Suprapubic skin (tissue), 4 donors: ENCODE results near the gene TBC1D1. TPM values are rescaled to one million over a fixed set of nuclear protein-coding genes. Genes with fewer than 3 reads are reported as not detected.

Experiments
- DNase-seq, 2 donors: peaks; one replicate each; pipeline ENCODE4 v3.0.0-alpha.2; 2019; ENCODE audit warnings: low spot score in 2 of 2
- H3K27ac ChIP-seq: fragments of 200-600 bp; sonication (generic); one replicate; pipeline ENCODE4 v1.5.1; 2019
- H3K27me3 ChIP-seq: fragments of 200-600 bp; sonication (generic); one replicate; pipeline ENCODE4 v1.5.1; 2019
- H3K36me3 ChIP-seq: fragments of 200-600 bp; sonication (generic); one replicate; pipeline ENCODE4 v1.5.1; 2019
- H3K4me1 ChIP-seq: fragments of 200-600 bp; sonication (generic); one replicate; pipeline ENCODE4 v1.5.1; 2019
- H3K4me3 ChIP-seq: fragments of 200-600 bp; sonication (generic); one replicate; pipeline ENCODE4 v1.5.1; 2019; ENCODE audit warnings: mild to moderate bottlenecking
- H3K9me3 ChIP-seq: fragments of 200-600 bp; sonication (generic); one replicate; pipeline ENCODE4 v1.5.1; 2019
- EP300 ChIP-seq: sonication (generic); formaldehyde crosslinking; IDR thresholded peaks from one replicate; pipeline ENCODE4 v1.6.1; 2017; ENCODE audit warnings: antibody characterized with exemption
- POLR2A ChIP-seq, 2 donors: fragments of 450-650 bp; IDR thresholded peaks; one replicate each; pipeline ENCODE4 v1.6.1; 2017; ENCODE audit warnings: antibody characterized with exemption in 2 of 2, mild to moderate bottlenecking in 2 of 2, moderate library complexity in 2 of 2
- POLR2AphosphoS5 ChIP-seq, 3 donors: sonication (generic); formaldehyde crosslinking; IDR thresholded peaks; one replicate each; pipeline ENCODE4 v1.6.1; 2017; ENCODE audit warnings: antibody characterized with exemption in 3 of 3
- WGBS: methylation state at CpG from one replicate; pipeline ENCODE4 v1.1.5; 2018; 5-methylcytosine and 5-hydroxymethylcytosine counted together
- total RNA-seq, 4 donors: library from RNA; depleted of rRNA; stranded (reverse); fragments of >200 nt; gene quantifications; one replicate each; pipeline ENCODE4 v1.1.0, GENCODE V29; 2016
- TF ChIP-seq, protein P1 (sequence below), 2 donors: fragments of 200-600 bp in 1 of 2; fragments of 450-650 bp in 1 of 2; sonication (generic) in 1 of 2; IDR thresholded peaks; one replicate each; pipeline ENCODE4 v1.5.1; 2016 to 2019; ENCODE audit warnings: antibody characterized with exemption in 2 of 2, mild to moderate bottlenecking in 1 of 2, moderate library complexity in 1 of 2

The TBC1D1 gene
- total RNA-seq, 4 donors from 2014 or later = 16.3 to 32.0 (median 22.2) TPM

DNA sequence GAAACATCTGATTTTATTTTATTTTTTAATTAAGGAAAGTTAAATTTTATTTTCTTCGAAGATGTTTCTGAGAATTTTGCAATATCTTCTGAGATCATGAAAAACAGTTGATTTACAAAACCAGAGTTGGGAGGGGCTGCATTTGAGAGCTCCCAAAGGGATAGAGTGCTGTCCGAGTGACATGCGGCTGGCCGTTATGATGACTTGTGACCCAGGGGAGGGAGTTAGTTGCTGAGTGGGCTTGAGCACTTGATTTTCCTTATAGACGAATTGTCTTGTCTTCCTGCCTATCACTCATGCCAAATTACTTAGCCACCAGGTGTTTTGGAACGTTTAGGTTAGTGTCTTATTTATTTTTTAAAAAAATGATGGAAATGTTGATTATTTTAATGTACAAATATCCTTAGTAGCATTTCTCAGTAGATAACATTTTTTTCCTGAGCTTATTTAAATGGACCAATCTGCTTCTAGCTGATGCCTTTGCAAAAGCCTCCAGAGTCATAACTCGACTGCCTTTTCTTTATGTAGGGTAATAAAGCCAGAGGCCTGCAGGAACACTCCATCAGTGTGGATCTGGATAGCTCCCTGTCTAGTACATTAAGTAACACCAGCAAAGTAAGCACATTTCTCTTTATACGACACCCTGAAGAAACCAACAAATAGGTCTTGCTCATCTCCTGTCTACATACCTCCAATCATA lies 154.6 kb downstream of the TBC1D1 start:
- Histone ChIP-seq H3K36me3 (peaks cover 7% of the 10 kb centered on the region), H3K4me3 (no peak overlapping the region)
- 69% methylated on average over 8 of the region's 8 CpGs for WGBS

DNA sequence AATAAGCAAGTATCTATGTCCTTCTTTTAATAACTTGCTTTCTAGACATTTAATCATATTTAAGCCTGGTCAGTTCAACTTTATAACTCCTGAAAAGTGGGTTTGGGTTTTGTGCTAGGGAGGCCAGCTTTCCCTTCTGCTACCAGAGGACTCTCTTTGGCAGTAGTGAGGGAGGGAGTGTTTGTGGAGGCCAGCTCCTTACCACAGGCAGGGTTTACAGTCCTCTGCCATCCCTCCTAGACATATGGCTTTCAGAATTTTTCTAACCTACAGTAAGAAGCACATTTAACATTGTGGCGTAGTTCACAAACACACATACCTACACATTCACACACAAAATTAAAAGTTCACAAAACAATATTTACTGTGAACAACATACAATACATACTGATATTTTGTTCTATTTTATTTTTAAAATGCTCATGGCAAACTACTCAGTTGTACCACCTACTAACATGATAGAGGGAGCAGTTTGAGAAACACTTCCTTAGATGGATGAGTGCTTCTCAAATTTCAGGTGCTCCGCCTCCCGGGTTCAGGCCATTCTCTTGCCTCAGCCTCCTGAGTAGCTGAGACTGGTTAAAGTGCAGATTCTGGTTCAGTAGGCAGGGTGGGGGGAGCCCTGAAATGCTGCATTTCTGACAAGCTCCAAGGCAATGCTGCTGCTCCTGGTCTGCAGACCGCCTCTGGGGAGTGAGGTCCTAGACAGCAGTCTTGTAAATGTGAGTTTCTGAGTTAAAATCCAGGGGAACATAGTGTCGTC lies 156.0 kb downstream of the TBC1D1 start:
- DNase-seq = no peak
- H3K36me3 ChIP-seq = peaks cover 10% of the 10 kb centered on the region
- TF ChIP-seq, protein P1, sequence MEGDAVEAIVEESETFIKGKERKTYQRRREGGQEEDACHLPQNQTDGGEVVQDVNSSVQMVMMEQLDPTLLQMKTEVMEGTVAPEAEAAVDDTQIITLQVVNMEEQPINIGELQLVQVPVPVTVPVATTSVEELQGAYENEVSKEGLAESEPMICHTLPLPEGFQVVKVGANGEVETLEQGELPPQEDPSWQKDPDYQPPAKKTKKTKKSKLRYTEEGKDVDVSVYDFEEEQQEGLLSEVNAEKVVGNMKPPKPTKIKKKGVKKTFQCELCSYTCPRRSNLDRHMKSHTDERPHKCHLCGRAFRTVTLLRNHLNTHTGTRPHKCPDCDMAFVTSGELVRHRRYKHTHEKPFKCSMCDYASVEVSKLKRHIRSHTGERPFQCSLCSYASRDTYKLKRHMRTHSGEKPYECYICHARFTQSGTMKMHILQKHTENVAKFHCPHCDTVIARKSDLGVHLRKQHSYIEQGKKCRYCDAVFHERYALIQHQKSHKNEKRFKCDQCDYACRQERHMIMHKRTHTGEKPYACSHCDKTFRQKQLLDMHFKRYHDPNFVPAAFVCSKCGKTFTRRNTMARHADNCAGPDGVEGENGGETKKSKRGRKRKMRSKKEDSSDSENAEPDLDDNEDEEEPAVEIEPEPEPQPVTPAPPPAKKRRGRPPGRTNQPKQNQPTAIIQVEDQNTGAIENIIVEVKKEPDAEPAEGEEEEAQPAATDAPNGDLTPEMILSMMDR (IDR thresholded peaks at IDR 0.05) = no peak
- no peak for TF ChIP-seq EP300
- TF ChIP-seq POLR2A (IDR thresholded peaks at IDR 0.05) = no peak
- no peak for TF ChIP-seq POLR2AphosphoS5 (IDR thresholded peaks at IDR 0.05)

More for the DNA sequence above, 154.6 kb downstream of the TBC1D1 start:
- Histone ChIP-seq H3K4me1 (no peaks in the 10 kb centered on the region), H3K27ac (no peak overlapping the region), H3K27me3 (no peaks in the 10 kb centered on the region), H3K9me3 (no peaks in the 10 kb centered on the region)
- TF ChIP-seq EP300 = no peak
- TF ChIP-seq, protein P1 (IDR thresholded peaks at IDR 0.05) = no peak
- TF ChIP-seq POLR2A (IDR thresholded peaks at IDR 0.05) = no peak
- no peak for TF ChIP-seq POLR2AphosphoS5 (IDR thresholded peaks at IDR 0.05)
- DNase-seq = no peak

GRCh38 chr4:38049545-38050170 lies 158.8 kb downstream of the TBC1D1 start:
- no peak overlapping the region for H3K4me3 ChIP-seq
- WGBS = 87% methylated on average over 15 of the region's 15 CpGs
- no peaks in the 10 kb centered on the region for H3K27me3 ChIP-seq
- peaks cover 7% of the 10 kb centered on the region for H3K36me3 ChIP-seq
- TF ChIP-seq POLR2AphosphoS5 (IDR thresholded peaks at IDR 0.05) (no peak), EP300 (no peak), POLR2A (IDR thresholded peaks at IDR 0.05) (no peak)
- TF ChIP-seq, protein P1 (IDR thresholded peaks at IDR 0.05) = no peak
- H3K4me1 ChIP-seq = no peaks in the 10 kb centered on the region
- H3K27ac ChIP-seq = no peak overlapping the region
- DNase-seq = no peak
- H3K9me3 ChIP-seq = no peaks in the 10 kb centered on the region

More for the DNA sequence above, 156.0 kb downstream of the TBC1D1 start:
- 80% methylated on average over 5 of the region's 5 CpGs for WGBS
- H3K27me3 ChIP-seq = no peaks in the 10 kb centered on the region
- H3K4me1 ChIP-seq = no peaks in the 10 kb centered on the region
- H3K4me3 ChIP-seq = no peak overlapping the region
- no peak overlapping the region for H3K27ac ChIP-seq
- no peaks in the 10 kb centered on the region for H3K9me3 ChIP-seq

- Histone ChIP-seq H3K36me3 (peaks cover 7% of the 10 kb centered on the region), H3K27ac (no peak overlapping the region), H3K4me1 (no peaks in the 10 kb centered on the region), H3K4me3 (no peak overlapping the region), H3K27me3 (no peaks in the 10 kb centered on the region), H3K9me3 (no peaks in the 10 kb centered on the region)
- WGBS = 78% methylated on average over 10 of the region's 10 CpGs
- TF ChIP-seq EP300 = no peak
- TF ChIP-seq, protein P1 (IDR thresholded peaks at IDR 0.05) = no peak
- TF ChIP-seq POLR2AphosphoS5 (IDR thresholded peaks at IDR 0.05) = no peak
- TF ChIP-seq POLR2A (IDR thresholded peaks at IDR 0.05) = no peak
- no peak for DNase-seq
Measured at GRCh38 chr4:38050560-38051350, 159.9 kb downstream of the TBC1D1 start.
